ENCODE measurements around the gene CNTN2.

- no peak for TF ChIP-seq CTCF (IDR thresholded peaks at IDR 0.05)
- no peak for TF ChIP-seq POLR2A (IDR thresholded peaks at IDR 0.05)
Observed at GRCh38 chr1:205017001-205017400, 26.0 kb upstream of the CNTN2 start.
